ENCODE measurements around the gene NACA. TPM values are rescaled to one million over a fixed set of nuclear protein-coding genes. Genes with fewer than 3 reads are reported as not detected.
A peak's percentile ranks its signal among the peaks of the same experiment; 100 is the strongest.
"Not testable (repeated sequence)": the region's sequence is repeated elsewhere in the genome, so short reads cannot be mapped to it uniquely, and the experiment has no call there.

NACA gene
- total RNA-seq, 4 donors from 2014 or later, result 1,502 to 2,024 (median 1,825) TPM

GRCh38 chr12:56753566-56753965 lies 28.5 kb upstream of the NACA start:
- DNase-seq (ENCODE audit: low spot score in 2 of 2), result no peak
- WGBS, 2 donors, result 97 to 100% methylated on average over 1 of the region's 1 CpG
- intact Hi-C loops (cut with DNase I; ENCODE audit: low total_unique reads), result no loop called here
- no peak overlapping the region for H3K4me3 ChIP-seq (ENCODE audit: low read depth, poor library complexity, severe bottlenecking)
- TF ChIP-seq CTCF (IDR thresholded peaks at IDR 0.05), result no peak
- no peak for TF ChIP-seq POLR2A (IDR thresholded peaks at IDR 0.05)

GRCh38 chr12:56751712-56752598 lies 26.9 kb upstream of the NACA start, which contains the start of gene PRIM1:
PRIM1 (minus strand) TSS chr12:56752323; CDS start chr12:56752298, 25 bp downstream.
- intact Hi-C loops (cut with DNase I; ENCODE audit: low total_unique reads), result no loop called here
- WGBS, 2 donors, result 1% methylated on average over 64 of the region's 64 CpGs
- peak within 1 kb of the TSS; percentile 59 for H3K4me3 ChIP-seq (ENCODE audit: low read depth, poor library complexity, severe bottlenecking)
- peak; percentile 63 to 95 for DNase-seq (ENCODE audit: low spot score in 2 of 2)
- TF ChIP-seq POLR2A (IDR thresholded peaks at IDR 0.05), result no peak
- TF ChIP-seq CTCF (IDR thresholded peaks at IDR 0.05), result no peak

GRCh38 chr12:56750596-56750995 lies 25.5 kb upstream of the NACA start:
- H3K4me3 ChIP-seq (ENCODE audit: low read depth, poor library complexity, severe bottlenecking); intact Hi-C loops (cut with DNase I; ENCODE audit: low total_unique reads); DNase-seq (ENCODE audit: low spot score in 2 of 2): not testable (repeated sequence)
- WGBS, 2 donors, result 77 to 83% methylated on average over 13 of the region's 13 CpGs

GRCh38 chr12:56749853-56750252 lies 24.8 kb upstream of the NACA start:
- intact Hi-C loops (cut with DNase I; ENCODE audit: low total_unique reads), result no loop called here

GRCh38 chr12:56749359-56749758 lies 24.3 kb upstream of the NACA start:
- intact Hi-C loops (cut with DNase I; ENCODE audit: low total_unique reads), result no loop called here
- TF ChIP-seq POLR2A (IDR thresholded peaks at IDR 0.05), result no peak
- TF ChIP-seq CTCF (IDR thresholded peaks at IDR 0.05), result no peak
- 80 to 81% methylated on average over 2 of the region's 2 CpGs for WGBS, 2 donors
- H3K4me3 ChIP-seq (ENCODE audit: low read depth, poor library complexity, severe bottlenecking), result no peak overlapping the region
- DNase-seq (ENCODE audit: low spot score in 2 of 2), result no peak

More at GRCh38 chr12:56749853-56750252, 24.8 kb upstream of the NACA start:
- no peak for DNase-seq (ENCODE audit: low spot score in 2 of 2)
- TF ChIP-seq CTCF (IDR thresholded peaks at IDR 0.05), result no peak
- no peak for TF ChIP-seq POLR2A (IDR thresholded peaks at IDR 0.05)
- no peak overlapping the region for H3K4me3 ChIP-seq (ENCODE audit: low read depth, poor library complexity, severe bottlenecking)

- peak in 1 of 2 donors; percentile 50 for DNase-seq (ENCODE audit: low spot score in 2 of 2)
- intact Hi-C loops (cut with DNase I; ENCODE audit: low total_unique reads), result loop anchor here (10.0 kb wide), 1 partner anchor 83 kb away; the partner anchor contains the start of gene ATP5F1B
- H3K4me3 ChIP-seq (ENCODE audit: low read depth, poor library complexity, severe bottlenecking), result no peak overlapping the region
- WGBS, 2 donors, result 89 to 95% methylated on average over 11 of the region's 11 CpGs
- TF ChIP-seq CTCF (IDR thresholded peaks at IDR 0.05) (no peak), POLR2A (IDR thresholded peaks at IDR 0.05) (no peak)
Measured at GRCh38 chr12:56728139-56728861, 3.2 kb upstream of the NACA start.

- 88 to 93% methylated on average over 15 of the region's 15 CpGs for WGBS, 2 donors
- DNase-seq (ENCODE audit: low spot score in 2 of 2), result peak in 1 of 2 donors; percentile 68
- intact Hi-C loops (cut with DNase I; ENCODE audit: low total_unique reads), result loop anchor here (10.0 kb wide), 1 partner anchor 81 kb away; the partner anchor contains the start of gene ATP5F1B
- not testable (repeated sequence) for H3K4me3 ChIP-seq (ENCODE audit: low read depth, poor library complexity, severe bottlenecking)
Measured at GRCh38 chr12:56726196-56726675, 1.1 kb upstream of the NACA start.
